Mucosa of descending colon (tissue), 3 donors: ENCODE data around the gene PFDN2. TPM values are rescaled to one million over a fixed set of nuclear protein-coding genes. Genes with fewer than 3 reads are reported as not detected.

Experiments
- ATAC-seq: fragments of 200-7000 bp; cut with Tn5 transposase; one replicate; pipeline ENCODE4 v1.9.1; 2020; ENCODE audit warnings: mild to moderate bottlenecking, moderate library complexity
- DNase-seq, 3 donors: peaks; one replicate each; pipeline ENCODE4 v3.0.0-alpha.2; 2020
- H3K36me3 ChIP-seq: fragments of 200-600 bp; one replicate; pipeline ENCODE4 v1.8.0; 2021; ENCODE audit warnings: low read depth, mild to moderate bottlenecking
- H3K4me1 ChIP-seq: fragments of 200-600 bp; one replicate; pipeline ENCODE4 v1.8.0; 2021; ENCODE audit warnings: low read depth, mild to moderate bottlenecking
- H3K4me3 ChIP-seq: fragments of 200-600 bp; one replicate; pipeline ENCODE4 v1.8.0; 2021; ENCODE audit warnings: mild to moderate bottlenecking
- H3K9me3 ChIP-seq: fragments of 200-600 bp; one replicate; pipeline ENCODE4 v1.8.0; 2021; ENCODE audit warnings: mild to moderate bottlenecking
- intact Hi-C, 2 donors: fragments of 100-400 bp; cut with DNase I in 1 of 2; cut with micrococcal nuclease in 1 of 2; formaldehyde crosslinking; loops; one replicate each; pipeline versions ENCODE4 v1.11.0 to v1.11.1; 2022; cut with DNase I, micrococcal nuclease
- total RNA-seq, 3 donors: library from RNA; stranded (reverse); fragmentation: NEBNext Ultra II Directional in 2 of 3; extraction: Animal tissue kit (Norgen Biotek cat#: 25700) in 2 of 3; gene quantifications; one replicate each; pipeline versions ENCODE4 v1.2.1 to v1.2.4, GENCODE V29; 2021 to 2023
- TF ChIP-seq, protein P1 (sequence below): fragments of 200-600 bp; IDR thresholded peaks from one replicate; pipeline ENCODE4 v1.8.0; 2022; ENCODE audit warnings: antibody characterized with exemption, mild to moderate bottlenecking
- donor health status: DM: no; HTN: no; CAD: no; lungs with moderate emphysema.
- donor health status: DM: no; HTN: no; CAD: no.
- donor health status: DM: no; HTN: yes; CAD: no.

Gene PFDN2
- total RNA-seq, 3 donors from 2014 or later = 20.7 to 40.2 (median 29.4) TPM

DNA sequence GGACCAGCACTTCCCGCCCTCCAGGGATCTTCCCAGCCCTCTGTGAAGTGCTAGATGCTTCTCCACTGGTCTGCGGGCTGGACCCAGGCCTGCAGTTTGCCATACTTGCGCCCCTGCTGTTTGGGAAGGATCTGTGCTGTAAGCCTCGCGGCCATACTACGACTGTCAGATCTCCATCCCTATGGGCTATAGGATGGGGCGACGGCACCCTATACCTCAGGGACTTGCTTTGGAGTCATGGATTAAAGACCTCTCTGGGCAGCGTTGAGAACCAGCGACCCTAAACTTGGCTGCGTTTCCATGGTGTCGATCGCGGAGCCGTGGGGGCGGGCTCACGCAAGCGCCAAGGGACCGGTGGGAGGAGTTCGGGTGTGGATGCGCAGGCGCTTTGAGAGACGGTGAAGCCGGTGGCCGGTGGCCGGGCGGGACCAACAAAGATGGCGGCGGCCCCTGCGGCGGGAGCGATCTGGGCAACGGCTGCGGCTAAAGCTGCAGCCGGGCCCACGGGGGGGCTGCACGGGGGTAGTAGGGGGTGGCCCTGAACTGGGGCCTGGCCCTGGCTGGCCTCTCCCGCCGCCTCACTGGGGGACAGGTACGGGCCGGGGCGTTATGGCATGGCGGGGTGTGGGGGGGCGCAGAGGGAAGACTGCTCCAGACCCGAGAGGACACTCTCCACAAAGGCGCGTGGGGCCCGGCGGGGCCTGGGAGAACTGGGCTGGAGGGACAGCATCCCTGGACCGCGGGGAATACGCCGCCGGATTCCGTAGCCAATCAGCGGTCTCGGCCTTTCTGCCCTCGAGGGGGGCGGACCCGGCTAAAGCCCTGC is 41.5 kb upstream of the PFDN2 start, which contains the start of gene USP21:
TSS of gene USP21 (plus strand) at position 414 of the 826 bp plus-strand sequence. CDS start 1,141 bp downstream, outside the sequence.
- Histone ChIP-seq H3K9me3 (no peaks in the 10 kb centered on the region), H3K4me1 (peaks cover 25% of the 10 kb centered on the region), H3K4me3 (peak within 1 kb of the TSS; percentile 79), H3K36me3 (no peaks in the 10 kb centered on the region)
- intact Hi-C loops = no loop called here
- peak; percentile 95 to 96 (median 95) for DNase-seq
- TF ChIP-seq, protein P1, sequence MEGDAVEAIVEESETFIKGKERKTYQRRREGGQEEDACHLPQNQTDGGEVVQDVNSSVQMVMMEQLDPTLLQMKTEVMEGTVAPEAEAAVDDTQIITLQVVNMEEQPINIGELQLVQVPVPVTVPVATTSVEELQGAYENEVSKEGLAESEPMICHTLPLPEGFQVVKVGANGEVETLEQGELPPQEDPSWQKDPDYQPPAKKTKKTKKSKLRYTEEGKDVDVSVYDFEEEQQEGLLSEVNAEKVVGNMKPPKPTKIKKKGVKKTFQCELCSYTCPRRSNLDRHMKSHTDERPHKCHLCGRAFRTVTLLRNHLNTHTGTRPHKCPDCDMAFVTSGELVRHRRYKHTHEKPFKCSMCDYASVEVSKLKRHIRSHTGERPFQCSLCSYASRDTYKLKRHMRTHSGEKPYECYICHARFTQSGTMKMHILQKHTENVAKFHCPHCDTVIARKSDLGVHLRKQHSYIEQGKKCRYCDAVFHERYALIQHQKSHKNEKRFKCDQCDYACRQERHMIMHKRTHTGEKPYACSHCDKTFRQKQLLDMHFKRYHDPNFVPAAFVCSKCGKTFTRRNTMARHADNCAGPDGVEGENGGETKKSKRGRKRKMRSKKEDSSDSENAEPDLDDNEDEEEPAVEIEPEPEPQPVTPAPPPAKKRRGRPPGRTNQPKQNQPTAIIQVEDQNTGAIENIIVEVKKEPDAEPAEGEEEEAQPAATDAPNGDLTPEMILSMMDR = no peak
- peak; percentile 98 for ATAC-seq

DNA sequence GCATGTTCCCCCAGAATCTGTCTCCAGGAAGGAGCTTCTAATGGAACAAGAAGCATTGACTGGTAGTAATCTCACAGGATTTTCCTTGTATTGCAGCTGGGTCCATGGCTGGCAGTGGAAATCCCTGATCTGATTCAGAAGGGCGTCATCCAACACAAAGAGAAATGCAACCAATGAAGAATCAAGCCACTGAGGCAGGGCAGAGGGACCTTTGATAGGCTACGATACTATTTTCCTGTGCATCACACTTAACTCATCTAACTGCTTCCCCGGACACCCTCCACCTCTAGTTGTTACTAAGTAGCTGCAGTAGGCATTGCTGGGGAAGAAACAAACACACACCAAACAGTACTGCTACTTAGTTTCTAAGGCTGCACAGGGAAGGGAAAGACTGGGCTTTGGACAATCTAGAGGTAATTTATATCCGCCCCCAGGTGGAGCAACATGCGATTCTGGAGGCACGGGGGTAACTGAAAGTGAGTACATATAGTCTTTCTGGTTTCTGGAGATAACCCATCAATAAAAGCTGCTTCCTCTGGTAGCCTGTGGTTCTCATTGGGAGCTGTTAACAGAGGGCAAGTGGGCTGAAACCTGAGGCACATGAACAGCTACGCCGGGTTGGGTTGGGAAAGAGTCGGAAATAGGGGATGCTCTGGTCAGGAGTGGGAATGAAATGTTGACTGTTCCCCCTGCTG is 40.6 kb upstream of the PFDN2 start:
- DNase-seq (no peak), ATAC-seq (no peak)
- H3K4me1 ChIP-seq = peaks cover 25% of the 10 kb centered on the region
- TF ChIP-seq, protein P1 = no peak
- H3K36me3 ChIP-seq = no peaks in the 10 kb centered on the region
- no peaks in the 10 kb centered on the region for H3K9me3 ChIP-seq
- intact Hi-C loops = no loop called here
- no peak overlapping the region for H3K4me3 ChIP-seq

DNA sequence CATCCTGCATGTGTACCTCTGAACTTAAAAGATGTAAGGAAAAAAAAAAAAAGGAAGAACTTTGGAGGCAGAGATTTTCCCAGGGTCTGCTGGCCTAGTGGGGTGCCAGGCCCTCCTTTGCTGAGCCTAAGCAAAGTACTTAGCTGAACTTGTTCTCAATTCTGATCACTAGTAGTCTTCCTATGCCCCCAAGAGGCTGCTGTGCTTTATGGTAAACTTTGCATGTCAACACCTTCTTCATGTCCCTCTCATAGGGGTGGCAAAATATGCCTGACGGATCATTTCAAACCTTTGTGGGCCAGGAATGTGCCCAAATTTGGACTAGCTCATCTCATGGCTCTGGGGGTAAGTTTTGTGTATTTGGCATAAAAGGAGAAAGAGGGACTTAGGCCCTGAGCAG is 40.0 kb upstream of the PFDN2 start:
- DNase-seq (no peak), ATAC-seq (no peak)
- TF ChIP-seq, protein P1 = no peak
- H3K4me3 ChIP-seq = no peak overlapping the region
- no peaks in the 10 kb centered on the region for H3K36me3 ChIP-seq
- no peaks in the 10 kb centered on the region for H3K9me3 ChIP-seq
- intact Hi-C loops = no loop called here
- peaks cover 28% of the 10 kb centered on the region for H3K4me1 ChIP-seq

DNA sequence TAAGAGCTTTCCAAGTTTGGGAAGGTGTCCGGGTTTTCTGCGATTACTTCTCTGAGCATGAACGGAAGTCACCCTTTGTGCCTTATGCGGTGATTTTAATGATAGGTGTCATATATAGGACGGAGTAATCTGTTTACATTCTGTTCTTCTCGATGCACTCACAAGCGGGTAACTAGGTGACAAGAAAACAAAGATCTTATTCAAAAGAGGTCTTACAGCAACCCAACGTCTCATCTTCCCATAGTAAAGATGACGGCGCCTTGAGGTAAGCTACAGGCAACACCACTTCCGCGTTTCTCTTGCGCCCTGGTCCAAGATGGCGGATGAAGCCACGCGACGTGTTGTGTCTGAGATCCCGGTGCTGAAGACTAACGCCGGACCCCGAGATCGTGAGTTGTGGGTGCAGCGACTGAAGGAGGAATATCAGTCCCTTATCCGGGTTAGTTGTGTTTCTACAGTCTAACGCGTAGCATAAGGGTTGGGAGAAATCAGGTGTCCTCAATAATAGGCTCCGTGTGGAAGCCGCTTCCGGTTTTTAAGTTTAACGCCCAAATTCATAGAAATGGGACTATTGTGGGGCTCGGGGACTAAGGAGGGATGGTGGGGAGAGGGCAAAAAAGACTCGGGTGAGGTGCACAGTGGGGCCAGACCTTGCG is 36.0 kb upstream of the PFDN2 start, which contains the start of gene UFC1:
TSS of gene UFC1 (plus strand) at position 297 of the 656 bp plus-strand sequence. CDS start at position 317, 20 bp downstream.
- DNase-seq = peak; percentile 81 to 87 (median 85)
- TF ChIP-seq, protein P1 = no peak
- Histone ChIP-seq H3K4me3 (peak within 1 kb of the TSS; percentile 65), H3K36me3 (no peaks in the 10 kb centered on the region), H3K9me3 (no peaks in the 10 kb centered on the region), H3K4me1 (peaks cover 16% of the 10 kb centered on the region)
- intact Hi-C loops = no loop called here
- ATAC-seq = peak; percentile 96

DNA sequence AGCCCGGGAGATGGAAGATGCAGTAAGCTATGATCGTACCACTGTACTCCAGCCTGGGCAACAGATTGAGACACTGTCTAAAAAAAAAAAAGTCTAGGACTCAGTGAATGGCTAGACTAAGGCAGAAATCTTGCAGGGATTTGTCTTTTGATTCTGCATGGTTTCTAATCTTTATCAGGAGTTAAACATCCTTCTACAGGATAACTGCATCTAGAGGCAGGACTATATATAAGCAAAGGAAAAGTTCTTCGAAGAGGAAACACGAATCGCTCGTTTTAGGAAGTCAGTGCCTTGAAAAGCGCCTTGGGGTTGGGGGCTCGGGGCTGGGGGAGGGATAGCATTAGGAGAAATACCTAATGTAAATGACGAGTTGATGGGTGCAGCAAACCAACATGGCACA is 35.3 kb upstream of the PFDN2 start:
- TF ChIP-seq, protein P1 = no peak
- H3K4me1 ChIP-seq = peaks cover 14% of the 10 kb centered on the region
- ATAC-seq (no peak), DNase-seq (peak in 1 of 3 donors; percentile 15)
- H3K36me3 ChIP-seq = no peaks in the 10 kb centered on the region
- no peaks in the 10 kb centered on the region for H3K9me3 ChIP-seq
- intact Hi-C loops = no loop called here
- H3K4me3 ChIP-seq = peak overlapping the region; percentile 65
